Ascending aorta (tissue), 2 donors: ENCODE measurements around the gene CFAP77. TPM values are rescaled to one million over a fixed set of nuclear protein-coding genes. Genes with fewer than 3 reads are reported as not detected.

Source experiments
- DNase-seq, 2 donors: peaks; one replicate each; pipeline ENCODE4 v3.0.0-alpha.2; 2019; ENCODE audit warnings: low spot score in 2 of 2
- H3K27ac ChIP-seq, 2 donors: fragments of 200-600 bp; sonication (generic); one replicate each; pipeline ENCODE4 v1.5.1; 2016 to 2017; ENCODE audit warnings: mild to moderate bottlenecking in 1 of 2
- H3K27me3 ChIP-seq: fragments of 200-600 bp; sonication (generic); one replicate; pipeline ENCODE4 v1.5.1; 2017
- H3K36me3 ChIP-seq, 2 donors: fragments of 200-600 bp; sonication (generic); one replicate each; pipeline ENCODE4 v1.5.1; 2016
- H3K4me1 ChIP-seq, 2 donors: fragments of 200-600 bp; sonication (generic); one replicate each; pipeline ENCODE4 v1.5.1; 2016 to 2017; ENCODE audit warnings: mild to moderate bottlenecking in 1 of 2
- H3K4me3 ChIP-seq, 2 donors: fragments of 200-600 bp; sonication (generic); one replicate each; pipeline ENCODE4 v1.5.1; 2016 to 2017; ENCODE audit warnings: mild to moderate bottlenecking in 1 of 2
- H3K9me3 ChIP-seq, 2 donors: fragments of 200-600 bp; sonication (generic); one replicate each; pipeline ENCODE4 v1.5.1; 2016
- CTCF ChIP-seq, 3 experiments: fragments of 200-600 bp in 2 of 3; fragments of 450-650 bp in 1 of 3; sonication (generic) in 2 of 3; IDR thresholded peaks; one replicate each; pipeline ENCODE4 v1.5.1; 2016 to 2019; ENCODE audit warnings: antibody characterized with exemption in 3 of 3, mild to moderate bottlenecking in 1 of 3, moderate library complexity in 1 of 3
- intact Hi-C: fragments of 100-400 bp; cut with DNase I; formaldehyde crosslinking; loops from one replicate; pipeline ENCODE4 v1.15.1; 2023
- total RNA-seq: library from RNA; depleted of rRNA; stranded (reverse); fragments of >200 nt; gene quantifications from one replicate; pipeline ENCODE4 v1.1.0, GENCODE V29; 2016

The CFAP77 gene
- total RNA-seq, 1 donor from 2014 or later: not detected

DNA sequence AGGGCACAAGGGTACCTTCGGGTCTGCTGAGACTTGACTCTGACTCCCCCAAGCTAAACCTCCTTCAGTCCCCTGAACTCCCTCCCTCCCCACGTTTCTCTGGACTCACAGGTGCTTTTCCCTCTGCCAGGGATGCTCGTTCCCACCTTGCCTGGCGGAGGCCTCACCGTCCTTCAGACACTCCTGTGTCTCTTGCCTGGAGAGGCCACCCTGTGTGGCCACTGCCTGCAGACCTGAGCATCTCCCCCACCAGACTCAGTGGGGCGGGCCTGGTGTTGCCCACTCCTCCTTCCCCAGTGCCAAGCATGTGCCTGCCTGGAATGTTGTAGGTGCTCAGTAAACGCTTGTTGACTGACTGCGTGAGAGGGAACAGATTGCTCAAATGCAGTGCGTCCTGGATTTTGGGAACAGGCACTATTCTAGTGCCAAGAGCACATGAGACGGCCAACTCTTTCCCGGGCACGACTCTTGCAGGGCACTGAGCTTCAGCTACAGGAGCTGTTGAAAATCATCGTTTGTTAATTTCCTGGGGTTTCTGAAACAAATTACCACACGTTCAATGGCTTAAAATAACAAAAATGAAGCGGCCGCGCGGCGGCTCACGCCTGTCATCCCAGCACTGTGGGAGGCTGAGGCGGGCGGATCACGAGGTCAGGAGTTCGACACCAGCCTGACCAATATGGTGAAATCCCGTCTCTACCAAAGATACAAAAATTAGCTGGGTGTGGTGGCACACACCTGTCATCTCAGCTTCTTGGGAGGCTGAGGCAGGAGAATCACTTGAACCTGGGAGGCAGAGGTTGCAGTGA lies 101.4 kb downstream of the CFAP77 start:
- Histone ChIP-seq H3K4me3 (no peak overlapping the region), H3K4me1 (no peaks in the 10 kb centered on the region), H3K27ac (no peak overlapping the region), H3K9me3 (no peaks in the 10 kb centered on the region), H3K27me3 (no peaks in the 10 kb centered on the region), H3K36me3 (no peaks in the 10 kb centered on the region)
- no peak for TF ChIP-seq CTCF (IDR thresholded peaks at IDR 0.05)
- intact Hi-C loops: no loop called here
- DNase-seq: no peak

DNA sequence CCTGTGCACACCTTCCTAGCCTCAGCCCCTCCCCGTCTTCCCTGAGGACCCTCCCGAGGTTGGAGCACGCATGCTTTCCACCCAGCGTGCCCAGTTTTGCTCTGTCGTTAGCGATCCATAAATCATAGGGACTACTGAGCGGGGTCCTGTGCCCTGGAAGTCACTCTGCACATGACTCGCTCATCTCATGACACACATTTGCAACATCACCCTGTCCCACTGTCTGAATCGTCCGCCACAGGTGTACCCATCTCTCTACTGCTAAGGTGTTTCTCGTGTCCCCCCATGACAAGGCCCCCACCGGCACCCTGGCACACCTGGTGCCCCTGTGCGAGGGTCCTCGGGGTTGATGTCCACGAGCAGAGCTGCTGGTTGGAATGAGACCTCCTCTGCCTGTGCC lies 103.4 kb downstream of the CFAP77 start:
- no peak for TF ChIP-seq CTCF (IDR thresholded peaks at IDR 0.05)
- no peak for DNase-seq
- Histone ChIP-seq H3K4me1 (no peaks in the 10 kb centered on the region), H3K36me3 (no peaks in the 10 kb centered on the region), H3K9me3 (no peaks in the 10 kb centered on the region), H3K27ac (no peak overlapping the region), H3K4me3 (no peak overlapping the region), H3K27me3 (no peaks in the 10 kb centered on the region)
- intact Hi-C loops: no loop called here

DNA sequence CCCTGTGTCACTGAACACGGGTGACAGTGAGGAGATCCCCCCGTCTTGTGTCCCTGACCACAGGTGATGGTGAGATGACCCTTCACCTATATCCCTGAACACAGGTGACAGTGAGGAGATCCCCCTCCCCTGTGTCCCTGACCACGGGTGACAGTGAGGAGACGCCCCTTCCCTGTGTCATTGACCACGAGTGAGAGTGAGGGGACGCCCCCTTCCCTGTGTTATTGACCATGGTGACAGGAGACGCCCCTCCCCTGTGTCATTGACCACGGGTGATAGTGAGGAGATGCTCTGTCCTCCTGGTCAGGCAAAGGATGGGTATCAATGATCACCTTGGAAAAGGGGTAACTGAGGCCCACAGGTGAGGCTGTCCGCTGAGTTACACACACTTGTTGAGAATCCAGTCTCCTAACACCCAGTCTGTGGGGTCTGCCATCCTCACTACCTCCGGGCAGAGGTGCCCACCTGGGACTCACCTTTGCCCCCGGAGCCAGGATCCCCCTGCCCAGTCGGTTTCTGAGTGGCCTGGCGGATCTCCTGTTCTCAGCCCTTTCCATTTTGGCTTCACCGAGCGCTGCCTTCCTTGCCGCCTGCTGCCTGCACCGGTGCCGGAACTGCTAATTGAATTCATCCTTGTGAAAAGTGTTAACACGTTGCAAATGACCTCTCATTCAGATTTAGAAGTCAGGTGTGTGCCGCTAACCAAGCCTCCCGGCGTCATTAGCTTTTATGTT lies 104.2 kb downstream of the CFAP77 start:
- Histone ChIP-seq H3K4me1 (no peaks in the 10 kb centered on the region), H3K27ac (no peak overlapping the region), H3K9me3 (no peaks in the 10 kb centered on the region), H3K4me3 (no peak overlapping the region), H3K27me3 (no peaks in the 10 kb centered on the region), H3K36me3 (no peaks in the 10 kb centered on the region)
- intact Hi-C loops: no loop called here
- no peak for TF ChIP-seq CTCF (IDR thresholded peaks at IDR 0.05)
- no peak for DNase-seq

DNA sequence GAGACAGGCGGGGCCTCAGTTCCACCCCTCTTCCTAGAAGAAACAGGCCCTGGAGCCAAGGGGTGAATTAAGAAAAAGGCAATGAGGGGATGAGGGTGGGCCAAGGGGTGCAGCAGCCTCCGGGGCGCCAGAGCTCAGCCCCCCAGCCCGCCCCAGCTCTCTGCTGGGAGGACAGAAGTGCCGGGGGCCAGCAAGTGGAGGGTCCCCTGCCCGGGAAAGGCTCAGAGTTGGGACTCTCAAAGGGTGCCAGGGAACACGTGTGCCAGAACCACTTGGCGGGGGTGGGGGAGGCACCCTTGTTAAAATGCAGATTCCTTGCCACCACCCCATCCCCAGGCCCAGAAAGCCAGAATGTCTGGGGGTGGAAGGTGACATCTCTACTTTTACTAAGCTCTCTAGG lies 104.8 kb downstream of the CFAP77 start:
- no peak for DNase-seq
- intact Hi-C loops: no loop called here
- no peak for TF ChIP-seq CTCF (IDR thresholded peaks at IDR 0.05)
- no peak overlapping the region for H3K4me3 ChIP-seq
- H3K9me3 ChIP-seq: no peaks in the 10 kb centered on the region
- H3K27ac ChIP-seq: no peak overlapping the region
- H3K27me3 ChIP-seq: no peaks in the 10 kb centered on the region
- H3K4me1 ChIP-seq: no peaks in the 10 kb centered on the region
- H3K36me3 ChIP-seq: no peaks in the 10 kb centered on the region

- no peaks in the 10 kb centered on the region for H3K36me3 ChIP-seq
- no peak overlapping the region for H3K27ac ChIP-seq
- DNase-seq: no peak
- H3K9me3 ChIP-seq: no peaks in the 10 kb centered on the region
- H3K4me3 ChIP-seq: no peak overlapping the region
- H3K4me1 ChIP-seq: no peaks in the 10 kb centered on the region
- no peaks in the 10 kb centered on the region for H3K27me3 ChIP-seq
- intact Hi-C loops: no loop called here
- no peak for TF ChIP-seq CTCF (IDR thresholded peaks at IDR 0.05)
Observed at GRCh38 chr9:132516301-132516700, 106.3 kb downstream of the CFAP77 start.
